Measurements from ENCODE around the gene RNF144A. TPM values are rescaled to one million over a fixed set of nuclear protein-coding genes. Genes with fewer than 3 reads are reported as not detected.

RNF144A gene
- total and polyA plus RNA-seq, 2 experiments from 2014 or later = 2.8 to 14.7 TPM

- TF ChIP-seq REST (IDR thresholded peaks at IDR 0.05; ENCODE audit: unreplicated experiment) = no peak
Measured at GRCh38 chr2:6957910-6958615, 40.9 kb downstream of the RNF144A start (continued).

- H3K4me1 Mint-ChIP-seq = no peaks in the 10 kb centered on the region
- H3K36me3 ChIP-seq (ENCODE audit: insufficient read depth) = no peaks in the 10 kb centered on the region
- no peaks in the 10 kb centered on the region for H3K9me2 ChIP-seq (ENCODE audit: insufficient read depth)
- TF ChIP-seq ZNF462 (CRISPR knock-in tag; IDR thresholded peaks at IDR 0.05) (no peak), JUNB (IDR thresholded peaks at IDR 0.05; ENCODE audit: unreplicated experiment) (no peak), POLR2AphosphoS5 (IDR thresholded peaks at IDR 0.05; ENCODE audit: low read depth) (no peak), NANOG (IDR thresholded peaks at IDR 0.05; ENCODE audit: borderline replicate concordance) (no peak), EZH2 (IDR thresholded peaks at IDR 0.05; ENCODE audit: low read depth, unreplicated experiment) (no peak), ZNF114 (CRISPR knock-in tag; IDR thresholded peaks at IDR 0.05) (no peak), CTCF (conservative IDR thresholded peaks at IDR 0.05; ENCODE audit: low read depth in 2 of 2) (no peak)
- H3K4me3 ChIP-seq = no peak overlapping the region
- no peaks in the 10 kb centered on the region for H3K9me3 Mint-ChIP-seq
- no peaks in the 10 kb centered on the region for H3K4me1 ChIP-seq (ENCODE audit: insufficient read depth)
- H3K27ac Mint-ChIP-seq = no peak overlapping the region
- H3K27me3 ChIP-seq (ENCODE audit: insufficient read depth) = no peaks in the 10 kb centered on the region
- no peaks in the 10 kb centered on the region for H3K79me2 ChIP-seq (replicated peaks; ENCODE audit: insufficient read depth)
- no peaks in the 10 kb centered on the region for H4K20me1 ChIP-seq (replicated peaks; ENCODE audit: insufficient read depth)
- H3F3A ChIP-seq (replicated peaks; ENCODE audit: low read depth) = no peaks in the 10 kb centered on the region
- H2AFZ ChIP-seq = no peak overlapping the region
- H3K4me2 ChIP-seq = no peak overlapping the region
- H3K4me3 Mint-ChIP-seq = no peak overlapping the region
- DNase-seq (ENCODE audit: low spot score) (no peak), ATAC-seq (no peak)
- no peak overlapping the region for H3K27ac ChIP-seq (ENCODE audit: low read depth)
- H3K27me3 Mint-ChIP-seq (ENCODE audit: insufficient read depth, low read depth, poor library complexity) = no peaks in the 10 kb centered on the region
- 0 out of 3 replicates have a peak, but pooled peaks cover 2% of the 10 kb centered on the region for H3K36me3 Mint-ChIP-seq (ENCODE audit: low read depth)
Measured at GRCh38 chr2:6958616-6959235, 41.5 kb downstream of the RNF144A start.
